ENCODE results near the gene MED13L.

GRCh38 chr12:116087962-116088361, 189.5 kb downstream of the MED13L start:
- TF ChIP-seq, protein P1, sequence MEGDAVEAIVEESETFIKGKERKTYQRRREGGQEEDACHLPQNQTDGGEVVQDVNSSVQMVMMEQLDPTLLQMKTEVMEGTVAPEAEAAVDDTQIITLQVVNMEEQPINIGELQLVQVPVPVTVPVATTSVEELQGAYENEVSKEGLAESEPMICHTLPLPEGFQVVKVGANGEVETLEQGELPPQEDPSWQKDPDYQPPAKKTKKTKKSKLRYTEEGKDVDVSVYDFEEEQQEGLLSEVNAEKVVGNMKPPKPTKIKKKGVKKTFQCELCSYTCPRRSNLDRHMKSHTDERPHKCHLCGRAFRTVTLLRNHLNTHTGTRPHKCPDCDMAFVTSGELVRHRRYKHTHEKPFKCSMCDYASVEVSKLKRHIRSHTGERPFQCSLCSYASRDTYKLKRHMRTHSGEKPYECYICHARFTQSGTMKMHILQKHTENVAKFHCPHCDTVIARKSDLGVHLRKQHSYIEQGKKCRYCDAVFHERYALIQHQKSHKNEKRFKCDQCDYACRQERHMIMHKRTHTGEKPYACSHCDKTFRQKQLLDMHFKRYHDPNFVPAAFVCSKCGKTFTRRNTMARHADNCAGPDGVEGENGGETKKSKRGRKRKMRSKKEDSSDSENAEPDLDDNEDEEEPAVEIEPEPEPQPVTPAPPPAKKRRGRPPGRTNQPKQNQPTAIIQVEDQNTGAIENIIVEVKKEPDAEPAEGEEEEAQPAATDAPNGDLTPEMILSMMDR (optimal IDR thresholded peaks at IDR 0.05 in 1 of 3, IDR thresholded peaks at IDR 0.05 in 1 of 3, conservative IDR thresholded peaks at IDR 0.05 in 1 of 3; ENCODE audit: extremely low read depth in 1 of 3, insufficient read depth in 2 of 3, low read length in 3 of 3): no peak
- no peak for TF ChIP-seq EZH2 (IDR thresholded peaks at IDR 0.05; ENCODE audit: low read length)

Data from keratinocyte (primary cell).